Left lung (tissue), 10 donors: ENCODE measurements around the gene KIF5C. TPM values are rescaled to one million over a fixed set of nuclear protein-coding genes. Genes with fewer than 3 reads are reported as not detected.
"Not testable (repeated sequence)": the region's sequence is repeated elsewhere in the genome, so short reads cannot be mapped to it uniquely, and the experiment has no call there.

Experiments
- ATAC-seq: fragments of 200-7000 bp; cut with Tn5 transposase; one replicate; pipeline ENCODE4 v1.9.1; 2020; ENCODE audit warnings: moderate library complexity
- DNase-seq, 4 donors: peaks; one replicate each; pipeline ENCODE4 v3.0.0-alpha.2; 2013 to 2020
- H3K27ac ChIP-seq, 2 donors: fragments of 200-600 bp; sonication (generic) in 1 of 2; one replicate each; pipeline versions ENCODE4 v1.5.0 to v1.8.0; 2020 to 2021
- H3K27me3 ChIP-seq, 2 donors: fragments of 200-600 bp; sonication (generic) in 1 of 2; one replicate each; pipeline versions ENCODE4 v1.5.0 to v1.8.0; 2020 to 2021
- H3K36me3 ChIP-seq, 2 donors: fragments of 200-600 bp; sonication (generic) in 1 of 2; one replicate each; pipeline versions ENCODE4 v1.5.0 to v1.8.0; 2020 to 2021
- H3K4me1 ChIP-seq, 2 donors: fragments of 200-600 bp; one replicate each; pipeline ENCODE4 v1.8.0; 2021
- H3K4me3 ChIP-seq, 2 donors: fragments of 200-600 bp; sonication (generic) in 1 of 2; one replicate each; pipeline versions ENCODE4 v1.5.0 to v1.8.0; 2020 to 2021; ENCODE audit warnings: mild to moderate bottlenecking in 1 of 2
- H3K9me3 ChIP-seq, 2 donors: fragments of 200-600 bp; sonication (generic) in 1 of 2; one replicate each; pipeline versions ENCODE4 v1.5.0 to v1.8.0; 2020 to 2021
- intact Hi-C, 2 donors: fragments of 100-400 bp; cut with DNase I; formaldehyde crosslinking; loops; one replicate each; pipeline versions ENCODE4 v1.11.2 to v1.14.2; 2022
- polyA plus RNA-seq, 6 donors: library from polyadenylated mRNA; unstranded; fragments of 120-200 nt; gene quantifications; one replicate each; pipeline ENCODE4 v1.2.1, GENCODE V29; 2013; ENCODE audit not compliant: insufficient read length in 6 of 6
- total RNA-seq, 2 donors: library from RNA; stranded (reverse); fragmentation: NEBNext Ultra II Directional; extraction: Animal tissue kit (Norgen Biotek cat#: 25700); gene quantifications; one replicate each; pipeline ENCODE4 v1.2.1, GENCODE V29; 2021
- TF ChIP-seq, protein P1 (sequence below), 2 donors: fragments of 200-600 bp; sonication (generic) in 1 of 2; IDR thresholded peaks; one replicate each; pipeline versions ENCODE4 v1.5.0 to v1.8.0; 2021; ENCODE audit warnings: antibody characterized with exemption in 2 of 2
- donor health status: DM: no; HTN: yes; CAD: no.
- donor health status: DM: no; HTN: no; CAD: no.

Gene KIF5C
- total and polyA plus RNA-seq, 8 donors = 0.92 to 27.4 (median 20.3) TPM

DNA sequence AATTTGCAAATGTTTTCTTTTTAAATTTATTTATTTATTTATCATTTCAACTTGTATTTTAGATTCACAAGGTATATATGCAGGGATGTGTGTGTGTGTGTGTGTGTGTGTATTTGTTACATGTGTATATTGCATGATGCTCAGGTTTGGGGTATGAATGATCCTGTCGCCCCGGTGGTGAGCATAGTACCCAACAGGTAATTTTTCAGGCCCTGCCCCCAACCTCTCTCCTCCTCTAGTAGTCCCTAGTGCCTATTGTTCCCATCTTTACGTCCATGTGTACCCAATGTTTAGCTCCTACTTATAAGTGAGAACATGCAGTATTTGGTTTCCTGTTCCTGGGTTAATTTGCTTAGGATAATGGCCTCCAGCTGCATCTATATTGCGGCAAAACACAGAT is 33.0 kb upstream of the KIF5C start:
- Histone ChIP-seq H3K4me1 (no peaks in the 10 kb centered on the region), H3K4me3 (no peak overlapping the region), H3K27ac (no peak overlapping the region), H3K36me3 (no peaks in the 10 kb centered on the region), H3K9me3 (peaks cover 0 to 2% of the 10 kb centered on the region in 2 donors), H3K27me3 (no peaks in the 10 kb centered on the region)
- ATAC-seq (no peak), DNase-seq (no peak)
- intact Hi-C loops = no loop called here
- TF ChIP-seq, protein P1, sequence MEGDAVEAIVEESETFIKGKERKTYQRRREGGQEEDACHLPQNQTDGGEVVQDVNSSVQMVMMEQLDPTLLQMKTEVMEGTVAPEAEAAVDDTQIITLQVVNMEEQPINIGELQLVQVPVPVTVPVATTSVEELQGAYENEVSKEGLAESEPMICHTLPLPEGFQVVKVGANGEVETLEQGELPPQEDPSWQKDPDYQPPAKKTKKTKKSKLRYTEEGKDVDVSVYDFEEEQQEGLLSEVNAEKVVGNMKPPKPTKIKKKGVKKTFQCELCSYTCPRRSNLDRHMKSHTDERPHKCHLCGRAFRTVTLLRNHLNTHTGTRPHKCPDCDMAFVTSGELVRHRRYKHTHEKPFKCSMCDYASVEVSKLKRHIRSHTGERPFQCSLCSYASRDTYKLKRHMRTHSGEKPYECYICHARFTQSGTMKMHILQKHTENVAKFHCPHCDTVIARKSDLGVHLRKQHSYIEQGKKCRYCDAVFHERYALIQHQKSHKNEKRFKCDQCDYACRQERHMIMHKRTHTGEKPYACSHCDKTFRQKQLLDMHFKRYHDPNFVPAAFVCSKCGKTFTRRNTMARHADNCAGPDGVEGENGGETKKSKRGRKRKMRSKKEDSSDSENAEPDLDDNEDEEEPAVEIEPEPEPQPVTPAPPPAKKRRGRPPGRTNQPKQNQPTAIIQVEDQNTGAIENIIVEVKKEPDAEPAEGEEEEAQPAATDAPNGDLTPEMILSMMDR (IDR thresholded peaks at IDR 0.05) = no peak

DNA sequence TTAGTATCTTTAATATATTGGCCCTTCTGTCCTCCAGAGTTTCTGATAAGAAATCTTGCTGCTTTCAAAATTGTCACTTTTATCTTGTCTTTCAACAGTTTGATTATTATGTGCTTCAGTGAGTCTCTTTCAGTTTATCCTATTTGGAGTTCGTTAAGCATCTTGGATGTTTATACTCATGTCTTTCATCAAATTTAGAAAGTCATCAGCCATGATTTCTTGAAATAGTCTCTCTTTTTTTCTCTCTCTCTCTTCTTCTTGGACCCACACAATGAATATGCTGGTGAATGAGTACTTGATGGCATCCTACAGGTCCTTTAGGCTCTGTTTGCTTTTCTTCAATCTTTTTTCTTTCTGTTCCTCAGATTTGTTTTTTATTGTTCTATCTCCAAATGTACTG is 26.9 kb upstream of the KIF5C start:
- intact Hi-C loops = no loop called here

DNA sequence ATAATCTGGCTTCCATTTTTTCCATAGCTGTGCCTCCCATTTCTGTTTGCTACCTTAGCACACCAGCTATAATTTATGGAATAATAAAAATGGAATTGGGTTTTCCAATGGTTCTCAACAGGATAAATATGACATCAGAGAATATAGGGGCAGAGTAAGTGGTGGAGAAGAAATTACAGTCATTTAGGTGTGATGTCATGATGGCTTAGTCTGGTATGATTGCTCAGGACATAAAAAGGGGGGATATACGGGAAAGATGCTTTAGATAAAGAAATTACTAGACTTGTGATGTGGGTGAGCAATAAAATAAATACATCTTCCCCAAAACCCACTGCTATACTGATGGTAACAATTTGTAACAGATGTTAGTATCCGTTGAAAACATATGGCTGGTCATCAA is 21.6 kb upstream of the KIF5C start:
- Histone ChIP-seq H3K36me3 (no peaks in the 10 kb centered on the region), H3K9me3 (peaks cover 0 to 6% of the 10 kb centered on the region in 2 donors), H3K27me3 (peaks cover 0 to 5% of the 10 kb centered on the region in 2 donors), H3K4me1 (no peaks in the 10 kb centered on the region), H3K4me3 (no peak overlapping the region), H3K27ac (no peak overlapping the region)
- intact Hi-C loops = no loop called here
- ATAC-seq = no peak
- no peak for DNase-seq
- TF ChIP-seq, protein P1 (IDR thresholded peaks at IDR 0.05) = no peak

More for the DNA sequence above, 26.9 kb upstream of the KIF5C start:
- Histone ChIP-seq H3K9me3 (peaks cover 0 to 14% of the 10 kb centered on the region in 2 donors), H3K27ac (no peak overlapping the region), H3K4me3 (no peak overlapping the region), H3K36me3 (no peaks in the 10 kb centered on the region), H3K27me3 (no peaks in the 10 kb centered on the region), H3K4me1 (no peaks in the 10 kb centered on the region)
- DNase-seq (no peak), ATAC-seq (no peak)
- TF ChIP-seq, protein P1 (IDR thresholded peaks at IDR 0.05) = no peak

DNA sequence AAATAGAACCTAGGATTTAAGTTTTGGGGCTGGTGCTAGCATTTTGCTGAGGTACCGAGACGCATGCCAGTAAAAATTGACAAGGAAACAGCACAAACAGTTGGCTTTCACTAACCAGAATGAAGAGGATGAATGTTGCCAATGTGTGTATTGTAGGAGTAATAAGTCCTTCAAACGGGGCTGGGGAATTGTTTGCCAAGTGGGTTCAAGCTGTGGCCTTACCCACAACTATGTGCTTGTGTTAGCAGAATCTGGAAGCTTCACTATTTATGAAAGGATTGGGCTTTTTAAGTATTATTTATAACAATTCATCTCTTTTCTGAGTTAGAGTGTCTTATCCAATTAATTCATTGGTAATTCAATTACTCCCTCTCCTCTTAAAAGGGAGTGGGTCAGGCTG is 15.0 kb upstream of the KIF5C start:
- Histone ChIP-seq H3K27ac (no peak overlapping the region), H3K36me3 (no peaks in the 10 kb centered on the region), H3K4me1 (no peaks in the 10 kb centered on the region), H3K4me3 (no peak overlapping the region), H3K9me3 (no peaks in the 10 kb centered on the region), H3K27me3 (peaks cover 0 to 5% of the 10 kb centered on the region in 2 donors)
- DNase-seq = no peak
- ATAC-seq = peak; percentile 84
- intact Hi-C loops = no loop called here
- TF ChIP-seq, protein P1 (IDR thresholded peaks at IDR 0.05) = no peak

DNA sequence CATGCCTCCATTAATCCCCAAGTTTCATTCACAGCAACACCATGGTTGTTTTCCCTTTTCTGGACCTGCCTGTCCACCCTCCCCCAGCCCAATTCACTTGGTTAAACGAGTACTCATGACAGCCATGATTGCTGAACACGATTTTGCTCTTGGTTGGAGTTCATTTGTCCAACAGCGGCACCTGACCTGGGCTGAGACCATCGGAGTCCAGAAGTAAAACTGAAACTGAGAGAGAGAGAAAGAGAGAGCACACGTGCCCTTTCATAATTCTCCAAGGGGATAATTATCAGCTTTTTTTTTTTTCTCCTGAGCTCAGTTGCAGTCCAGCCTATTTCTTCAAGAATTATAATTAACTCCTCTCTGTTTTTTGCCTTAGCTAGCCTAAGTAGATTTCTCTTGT is 13.7 kb upstream of the KIF5C start:
- H3K4me1 ChIP-seq = no peaks in the 10 kb centered on the region
- ATAC-seq (no peak), DNase-seq (no peak)
- no peak overlapping the region for H3K27ac ChIP-seq
- no peak overlapping the region for H3K4me3 ChIP-seq
- intact Hi-C loops = no loop called here
- no peaks in the 10 kb centered on the region for H3K9me3 ChIP-seq
- H3K36me3 ChIP-seq = no peaks in the 10 kb centered on the region
- H3K27me3 ChIP-seq = no peaks in the 10 kb centered on the region
- TF ChIP-seq, protein P1 (IDR thresholded peaks at IDR 0.05) = no peak

DNA sequence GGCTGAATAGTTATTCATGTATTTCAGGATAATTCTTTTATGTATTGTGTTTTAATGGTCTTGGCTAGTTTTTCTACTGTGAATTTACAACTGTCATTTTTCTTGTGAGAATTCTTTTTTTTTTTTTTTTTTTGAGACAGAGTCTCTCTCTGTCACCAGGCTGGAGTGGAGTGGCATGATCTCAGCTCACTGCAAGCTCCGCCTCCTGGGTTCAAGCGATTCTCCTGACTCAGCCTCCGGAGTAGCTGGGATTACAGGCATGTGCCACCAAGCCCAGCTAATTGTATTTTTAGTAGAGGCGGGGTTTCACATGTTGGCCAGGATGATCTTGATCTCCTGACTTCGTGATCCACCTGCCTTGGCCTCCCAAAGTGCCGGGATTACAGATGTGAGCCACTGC is 12.5 kb upstream of the KIF5C start:
- H3K36me3 ChIP-seq, intact Hi-C loops, H3K4me1 ChIP-seq, ATAC-seq, H3K27me3 ChIP-seq, DNase-seq, H3K27ac ChIP-seq, H3K9me3 ChIP-seq, H3K4me3 ChIP-seq: not testable (repeated sequence)
